CD4-positive, alpha-beta T cell treated with Interleukin-4 for 1 hour (primary cell): Measurements from ENCODE around the gene LSMEM2.
"Not testable (repeated sequence)": the region's sequence is repeated elsewhere in the genome, so short reads cannot be mapped to it uniquely, and the experiment has no call there.

ENCODE experiments used
- DNase-seq, 2 donors: peaks; one replicate each; pipeline ENCODE4 v3.0.0-alpha.2; 2020 to 2022

LSMEM2 gene

DNA sequence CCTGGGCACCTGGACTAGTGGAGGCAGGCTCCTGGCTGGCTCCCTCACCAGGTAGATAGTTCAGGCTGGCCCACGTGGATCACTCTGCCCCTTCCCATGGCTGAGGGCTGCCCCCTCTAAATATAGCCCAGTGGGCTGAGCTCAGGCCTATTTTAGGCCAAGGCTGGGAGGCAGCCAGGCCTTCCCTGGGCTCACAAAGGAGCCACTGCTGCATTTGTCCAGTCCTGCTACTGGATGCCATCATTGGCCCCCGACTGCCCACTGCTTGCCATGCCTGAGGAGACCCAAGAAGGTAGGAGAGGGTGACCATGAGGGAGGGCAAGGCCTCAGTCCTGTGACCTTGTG is at the start of gene LSMEM2:
Gene LSMEM2 (plus strand): TSS at position 208 of the 345 bp plus-strand sequence. CDS start 27 bp downstream, at position 235.
- no peak for DNase-seq

GRCh38 chr3:50229490-50229889 is 49.4 kb upstream of the LSMEM2 start:
- DNase-seq: no peak

DNA sequence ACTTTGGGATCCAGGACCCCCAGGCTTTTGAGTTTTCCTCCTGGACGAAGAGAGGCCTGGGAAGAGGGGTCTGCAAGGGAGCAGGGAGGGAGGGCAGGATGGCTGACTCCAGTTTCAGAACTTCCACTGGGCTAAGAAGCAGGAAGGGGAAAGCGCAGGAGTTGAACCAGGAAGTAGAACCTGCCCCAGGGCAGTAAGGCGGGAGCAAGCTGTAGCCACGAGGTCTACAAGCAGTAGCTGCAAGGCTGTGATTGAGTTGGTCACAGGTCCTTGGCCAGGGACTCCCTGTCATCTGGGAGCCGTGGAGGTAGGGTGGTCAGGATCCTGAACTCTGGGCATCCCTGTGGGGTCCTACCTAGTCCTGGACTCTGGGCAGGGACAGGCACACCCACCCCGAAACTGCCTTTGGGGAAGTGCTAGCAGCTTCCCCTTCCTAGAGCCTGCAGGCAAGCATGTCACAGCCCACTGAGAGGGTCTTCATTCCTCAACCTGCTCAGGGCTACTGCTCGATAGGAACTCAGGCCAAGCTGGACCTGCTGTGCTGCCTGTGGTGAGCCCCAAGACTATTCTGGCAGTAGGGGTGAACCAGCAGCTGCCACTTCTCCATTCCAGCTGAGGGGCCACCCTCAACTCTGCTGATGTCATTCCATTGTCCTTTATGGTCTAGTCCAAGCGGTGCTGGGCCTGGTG is 48.6 kb upstream of the LSMEM2 start:
- no peak for DNase-seq

DNA sequence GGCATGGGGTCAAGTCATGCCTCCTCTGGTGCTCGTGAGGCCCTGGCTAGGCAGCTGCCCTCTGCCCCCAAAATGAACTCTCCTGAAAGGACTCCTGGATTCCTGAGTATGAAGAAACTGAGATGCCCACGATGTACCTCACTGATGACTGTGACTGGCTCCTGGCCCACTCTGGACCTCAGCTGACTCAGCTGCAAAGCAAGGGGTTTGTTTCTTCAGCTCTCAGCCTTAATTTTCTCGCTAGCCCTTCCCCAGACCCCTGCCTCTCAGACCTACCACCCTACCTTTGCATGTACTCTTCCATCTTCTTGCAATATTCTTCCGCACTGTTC is 48.1 kb upstream of the LSMEM2 start:
- no peak for DNase-seq

- no peak for DNase-seq
These were observed 47.3 kb upstream of the LSMEM2 start for GRCh38 chr3:50231581-50231980.

DNA sequence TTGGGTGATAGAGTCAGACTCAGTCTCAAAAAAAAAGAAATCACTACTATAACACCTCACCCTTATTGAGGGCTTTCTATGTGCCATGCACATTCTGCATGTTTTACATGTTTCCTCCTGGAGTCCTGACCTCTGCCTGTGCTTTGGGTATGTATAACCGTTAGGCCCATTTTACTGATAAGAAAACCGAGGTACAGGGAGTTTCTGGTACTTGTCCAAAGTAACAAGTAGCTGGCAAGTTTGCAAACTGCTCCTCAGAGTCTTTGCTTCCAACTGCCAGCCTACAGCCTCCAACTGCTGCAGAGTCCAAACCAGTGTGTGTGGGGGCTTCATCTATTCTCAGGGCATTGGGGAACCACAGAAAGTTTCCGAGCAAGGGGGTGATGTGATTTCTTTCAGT is 46.6 kb upstream of the LSMEM2 start:
- DNase-seq: no peak

DNA sequence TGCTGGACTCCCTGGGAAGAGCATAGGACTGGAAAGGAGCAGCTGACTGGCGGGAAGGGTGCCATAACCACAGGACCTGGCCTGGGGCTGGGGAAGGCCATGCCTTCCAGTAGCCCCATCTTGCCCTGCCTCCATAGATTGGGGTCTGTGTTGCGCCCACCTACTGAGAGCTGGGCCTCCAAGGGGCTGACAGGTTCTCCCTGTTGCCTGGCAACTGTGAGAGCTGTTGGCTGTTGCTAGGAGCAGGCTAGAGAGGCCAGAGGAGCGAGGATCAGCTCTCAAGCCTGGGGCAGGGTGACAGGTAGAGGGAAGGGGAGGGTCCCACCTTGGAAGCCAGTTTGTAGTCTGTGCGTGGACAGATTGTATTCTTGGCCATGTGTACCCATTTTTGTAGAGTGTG is 45.7 kb upstream of the LSMEM2 start:
- DNase-seq: no peak

GRCh38 chr3:50235716-50236483 is 43.0 kb upstream of the LSMEM2 start, which contains the start of gene GNAI2:
TSS of gene GNAI2 (plus strand) at chr3:50236204. CDS start at chr3:50236336, 132 bp downstream.
- DNase-seq: peak; percentile 99

DNA sequence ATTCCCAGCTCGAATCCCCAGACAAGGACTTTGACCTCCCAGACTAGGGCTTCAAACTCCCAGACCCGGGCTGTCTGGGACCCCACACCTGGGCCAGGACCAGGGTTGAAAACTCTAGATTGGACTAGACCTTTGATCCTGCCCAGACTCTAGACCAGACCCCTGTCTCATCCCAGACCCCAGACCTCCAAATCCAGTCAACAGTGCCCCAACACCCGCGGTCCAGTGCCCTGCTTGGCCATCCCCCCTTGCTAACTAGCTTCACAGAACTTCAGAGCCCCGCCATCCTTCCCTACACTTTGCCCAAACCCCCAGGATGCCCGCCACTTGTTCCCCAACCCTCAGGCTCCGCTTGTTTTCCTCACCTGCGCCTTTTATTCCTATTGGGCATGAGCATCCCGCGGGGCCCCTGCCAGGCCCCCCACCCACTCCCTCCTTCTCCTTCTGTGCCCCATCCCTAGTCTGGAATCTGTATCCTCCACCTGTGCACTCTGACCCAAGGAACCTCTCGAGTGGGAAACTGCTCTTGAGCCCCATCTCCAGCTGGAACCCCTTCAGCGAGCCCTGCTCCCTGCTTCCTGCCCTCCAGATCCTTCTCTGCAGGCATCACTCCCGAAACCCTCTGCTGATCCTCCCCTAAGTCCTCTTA is 42.3 kb upstream of the LSMEM2 start:
- DNase-seq: no peak

DNA sequence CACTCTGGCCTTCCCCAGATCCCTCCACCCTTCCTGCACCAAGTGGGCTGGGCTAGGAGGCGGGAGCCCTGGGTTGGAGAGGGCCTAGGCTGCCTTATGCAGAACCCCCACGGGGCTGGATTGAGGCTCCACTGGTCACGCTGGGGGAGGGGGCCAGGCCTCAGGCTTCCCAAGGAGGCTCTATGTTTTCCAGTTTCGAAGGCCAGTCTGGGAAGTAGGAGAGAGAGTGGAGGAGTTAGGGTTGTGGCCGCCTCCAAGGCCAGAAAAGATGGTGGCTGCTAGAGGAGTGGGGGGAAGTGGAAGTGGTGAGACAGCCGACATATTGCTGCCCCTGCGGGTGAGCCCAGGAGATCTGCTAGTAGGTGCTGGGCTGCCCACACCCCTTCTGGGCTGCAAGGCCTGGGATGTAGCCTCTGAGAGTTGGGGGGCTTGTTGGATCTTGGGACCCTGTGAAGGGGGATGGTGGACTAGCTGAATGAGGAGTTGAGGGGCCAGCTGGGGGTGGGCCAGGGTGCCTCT is 41.7 kb upstream of the LSMEM2 start:
- peak; percentile 33 to 37 for DNase-seq

DNA sequence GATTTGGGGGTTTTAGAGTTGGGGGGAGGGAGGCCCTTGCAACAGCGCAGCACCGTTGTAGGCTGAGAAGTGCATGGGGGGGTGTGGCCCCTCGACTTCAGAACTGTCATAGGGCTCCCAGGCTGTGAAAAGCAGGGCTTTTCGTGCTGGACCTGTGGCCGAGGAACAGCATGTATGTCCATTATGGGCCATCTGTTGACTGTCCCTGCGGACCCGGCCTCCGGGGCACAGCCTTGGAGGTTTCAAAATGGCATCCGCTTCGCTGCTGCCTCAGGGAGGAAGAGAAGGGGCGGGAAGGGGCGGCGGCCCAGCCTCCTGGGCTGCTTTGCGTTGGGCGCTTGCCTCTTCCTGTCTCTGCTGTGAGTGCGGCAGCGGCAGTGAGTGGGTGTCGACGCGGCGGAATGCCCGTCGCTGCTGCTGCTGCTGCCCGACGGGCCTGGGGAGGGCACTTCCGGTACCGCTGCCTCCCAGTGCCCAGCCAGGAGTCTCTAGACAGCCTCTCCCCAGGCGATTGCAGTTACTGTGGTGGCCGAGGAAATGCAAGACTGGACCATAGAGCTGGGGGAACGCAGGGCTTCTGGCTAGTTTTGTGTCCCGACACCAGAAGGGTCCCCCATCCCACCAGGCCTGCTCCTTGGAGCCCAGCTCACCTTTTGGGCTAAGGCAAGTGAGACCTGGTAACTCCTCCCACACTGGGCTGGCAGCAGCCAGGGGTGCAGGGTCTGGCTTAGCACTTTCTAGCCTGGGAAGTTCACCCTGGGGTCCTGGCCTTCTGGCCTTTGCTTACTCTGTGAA is 40.9 kb upstream of the LSMEM2 start:
- DNase-seq: peak; percentile 87 to 88

GRCh38 chr3:50238549-50239026 is 40.3 kb upstream of the LSMEM2 start:
- DNase-seq: peak; percentile 25 to 35

DNA sequence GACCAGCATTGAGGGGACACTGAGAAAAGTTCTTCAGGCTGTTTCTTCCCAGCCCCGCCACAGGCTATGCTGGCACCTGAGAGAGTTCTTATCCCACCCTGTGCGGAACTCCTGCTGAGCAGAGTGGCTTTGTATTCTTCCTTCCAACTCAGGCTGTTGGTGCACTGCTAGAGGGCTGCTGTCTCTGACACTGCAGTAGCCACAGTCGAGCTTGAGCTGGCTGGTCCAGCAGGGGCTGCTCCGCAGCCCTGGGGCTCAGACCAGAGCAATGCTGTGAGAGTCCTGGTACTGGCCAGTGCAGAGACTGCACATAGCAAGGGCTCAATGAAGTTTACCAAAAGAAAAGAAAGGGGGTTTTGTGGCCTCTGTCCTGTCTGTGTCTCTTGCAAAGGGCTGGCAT is 39.2 kb upstream of the LSMEM2 start:
- DNase-seq: no peak

GRCh38 chr3:50241163-50241562 is 37.7 kb upstream of the LSMEM2 start:
- DNase-seq: no peak

DNA sequence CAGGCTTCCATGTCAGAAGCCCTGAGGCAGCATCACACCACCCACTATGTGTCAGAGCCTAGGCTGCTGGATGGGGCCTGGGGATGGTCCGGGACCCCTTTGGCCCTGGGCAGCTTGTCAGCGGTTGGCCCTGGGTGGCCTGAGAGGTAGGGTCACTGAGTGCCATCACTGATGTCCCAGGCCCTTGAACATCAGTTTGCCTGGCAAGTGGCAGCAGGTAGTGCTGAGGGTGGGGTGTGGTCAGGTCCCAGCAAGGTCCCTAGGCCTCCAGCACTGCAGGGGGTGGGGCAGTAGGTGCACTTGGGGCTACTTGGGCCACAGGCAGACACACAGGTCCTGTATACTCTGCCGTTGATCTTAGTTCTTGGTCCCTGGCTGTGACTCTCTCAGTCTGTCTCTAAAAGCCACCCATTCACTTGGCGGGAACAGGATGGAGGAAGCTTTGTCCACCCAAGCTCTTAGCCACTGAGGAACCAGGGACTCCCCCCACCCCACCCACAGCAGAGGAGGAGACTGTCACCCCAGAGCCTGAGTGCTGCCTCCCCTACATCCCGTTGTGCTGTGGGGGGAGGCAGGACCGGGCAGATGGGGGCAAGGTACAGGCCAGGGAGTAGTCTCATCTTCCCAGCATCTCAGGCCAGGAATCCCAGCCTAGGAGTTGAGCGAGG is 37.0 kb upstream of the LSMEM2 start:
- DNase-seq: no peak

DNA sequence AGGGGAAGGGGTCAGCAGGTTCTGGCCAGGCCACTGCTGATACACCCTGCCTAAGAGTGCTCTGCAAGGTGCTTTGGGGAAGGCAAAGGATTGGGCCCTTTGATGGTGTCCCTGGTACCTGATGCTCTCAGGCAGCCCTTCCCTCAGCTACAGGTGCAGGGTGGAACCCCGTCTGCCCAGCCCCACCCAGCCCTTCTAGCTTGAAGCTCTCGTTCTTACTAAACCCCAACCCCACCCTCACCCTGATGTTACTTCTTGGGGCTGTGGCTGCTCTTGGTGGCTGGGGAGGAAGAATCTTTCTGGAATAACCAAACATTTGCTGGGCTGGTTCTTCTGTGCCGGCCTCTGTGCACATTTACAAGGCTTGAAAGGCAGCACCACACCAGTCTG is 36.5 kb upstream of the LSMEM2 start:
- DNase-seq: peak in 1 of 2 donors; percentile 24

- DNase-seq: peak; percentile 49 to 86
These were observed 35.9 kb upstream of the LSMEM2 start for GRCh38 chr3:50242851-50243542.

DNA sequence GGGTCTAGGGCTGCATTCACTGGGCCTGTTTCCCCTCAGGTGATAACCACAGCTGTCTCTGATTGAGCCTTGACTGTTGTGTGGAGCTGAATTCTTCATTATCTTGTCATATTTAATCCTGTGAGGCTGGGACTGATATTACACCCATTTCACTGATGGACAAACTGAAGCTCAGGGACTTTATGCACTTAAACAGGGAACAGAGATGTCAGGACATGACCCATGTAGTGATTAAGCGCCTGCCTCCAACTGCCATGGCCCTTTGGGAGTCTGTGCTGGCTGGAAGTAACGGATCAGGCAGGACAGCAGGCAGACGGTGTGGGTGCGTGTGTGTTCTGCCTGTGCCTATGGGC is 35.4 kb upstream of the LSMEM2 start:
- no peak for DNase-seq

DNA sequence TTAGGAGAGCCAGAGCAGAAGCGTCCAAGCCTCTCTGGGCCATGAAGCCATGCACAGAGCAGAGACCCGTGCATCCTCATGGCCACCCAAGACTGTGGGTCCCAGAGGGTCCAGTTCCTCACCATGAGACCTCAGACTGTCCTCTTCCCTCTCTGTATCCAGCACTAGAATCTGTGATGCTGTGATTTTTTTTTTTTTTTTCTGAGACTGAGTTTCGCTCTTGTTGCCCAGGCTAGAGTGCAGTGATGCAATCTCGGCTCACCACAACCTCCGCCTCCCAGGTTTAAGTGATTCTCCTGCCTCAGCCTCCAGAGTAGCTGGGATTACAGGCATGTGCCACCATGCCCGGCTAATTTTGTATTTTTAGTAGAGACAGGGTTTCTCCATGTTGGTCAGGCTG is 34.1 kb upstream of the LSMEM2 start:
- not testable (repeated sequence) for DNase-seq

GRCh38 chr3:50245251-50245745 is 33.6 kb upstream of the LSMEM2 start:
- DNase-seq: no peak

DNA sequence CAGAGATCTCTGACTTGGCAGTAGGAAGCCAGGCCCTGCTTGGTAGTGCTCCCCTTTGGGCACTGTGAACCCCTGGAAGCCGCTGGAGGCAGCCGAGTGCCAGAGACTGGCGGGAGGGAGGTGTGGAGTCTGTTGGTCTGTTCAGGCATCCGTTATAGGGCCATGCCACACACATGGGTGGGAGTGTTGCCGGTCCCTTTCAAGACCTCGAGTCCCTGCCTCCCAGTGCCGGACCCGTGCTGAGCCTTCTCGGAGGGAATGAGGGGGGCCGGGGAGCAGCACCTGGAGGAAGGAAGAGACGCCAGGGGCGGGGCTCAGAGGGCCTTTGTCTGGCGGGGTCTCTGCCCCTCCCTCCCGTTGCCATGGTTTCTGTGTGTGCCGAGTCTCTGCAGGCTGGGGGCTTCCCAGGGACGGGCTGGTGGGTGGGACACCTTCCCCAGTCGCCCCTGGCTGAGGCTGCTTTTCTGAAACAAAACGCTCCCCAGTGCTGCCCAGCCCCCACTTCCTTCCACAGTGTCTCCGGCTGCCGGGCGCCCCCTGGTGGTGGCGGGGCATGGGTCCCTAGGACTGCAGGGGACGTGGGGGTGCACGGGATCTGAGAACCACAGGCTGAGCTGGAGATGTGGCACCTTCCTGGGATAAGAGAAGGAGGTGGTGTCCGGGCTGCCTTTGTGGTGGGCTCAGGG is 32.9 kb upstream of the LSMEM2 start:
- DNase-seq: peak; percentile 91 to 93
